ENCODE results near the gene TNXB. TPM values are rescaled to one million over a fixed set of nuclear protein-coding genes. Genes with fewer than 3 reads are reported as not detected.

Gene TNXB
- total and polyA plus RNA-seq, 9 of the 15 experiments (the other 6 are each of a cell fraction or from before 2014, with no cell fraction given), result 0.14 to 28.1 (median 12.4) TPM

DNA sequence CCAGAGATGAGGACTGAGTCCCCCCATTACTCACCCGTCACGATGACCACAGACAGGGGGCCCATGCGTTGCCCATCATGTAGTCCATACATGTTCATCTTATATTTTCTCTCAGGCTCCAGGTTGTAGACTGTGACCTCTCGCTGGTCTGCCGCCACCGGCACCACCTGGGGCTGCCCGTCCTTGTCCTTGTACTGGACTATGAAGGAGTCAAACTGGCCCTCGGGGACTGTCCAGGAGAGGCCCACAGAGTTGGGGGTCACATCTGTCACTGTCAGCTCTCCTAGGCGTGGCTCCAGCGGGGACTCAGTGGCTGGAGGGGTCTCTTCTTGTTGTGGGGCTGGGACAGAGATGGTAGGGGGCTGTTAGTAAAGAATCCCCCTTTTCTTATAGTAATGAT, 35.5 kb downstream of the TNXB start:
- intact Hi-C loops (cut with micrococcal nuclease), result no loop called here
- TF ChIP-seq KAT2B (IDR thresholded peaks at IDR 0.05; ENCODE audit: low read depth, low read length), result no peak
- TF ChIP-seq ZNF239 (CRISPR knock-in tag; IDR thresholded peaks at IDR 0.05), result no peak
- TF ChIP-seq TEAD1 (CRISPR knock-in tag; IDR thresholded peaks at IDR 0.05), result no peak
- TF ChIP-seq SAFB2 (IDR thresholded peaks at IDR 0.05; ENCODE audit: borderline replicate concordance, low read depth, low read length, severe bottlenecking), result no peak
- no peak for TF ChIP-seq KDM4B (IDR thresholded peaks at IDR 0.05; ENCODE audit: borderline replicate concordance in 2 of 2, low read depth in 1 of 2)
- no peak for TF ChIP-seq XRCC5 (IDR thresholded peaks at IDR 0.05; ENCODE audit: low read depth, low read length)
- TF ChIP-seq NRF1 (conservative IDR thresholded peaks at IDR 0.05 in 1 of 2, IDR thresholded peaks at IDR 0.05 in 1 of 2), result no peak
- TF ChIP-seq, protein P1, sequence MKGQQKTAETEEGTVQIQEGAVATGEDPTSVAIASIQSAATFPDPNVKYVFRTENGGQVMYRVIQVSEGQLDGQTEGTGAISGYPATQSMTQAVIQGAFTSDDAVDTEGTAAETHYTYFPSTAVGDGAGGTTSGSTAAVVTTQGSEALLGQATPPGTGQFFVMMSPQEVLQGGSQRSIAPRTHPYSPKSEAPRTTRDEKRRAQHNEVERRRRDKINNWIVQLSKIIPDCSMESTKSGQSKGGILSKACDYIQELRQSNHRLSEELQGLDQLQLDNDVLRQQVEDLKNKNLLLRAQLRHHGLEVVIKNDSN (CRISPR knock-in tag; IDR thresholded peaks at IDR 0.05), result no peak
- no peak for TF ChIP-seq ZNF134 (CRISPR knock-in tag; conservative IDR thresholded peaks at IDR 0.05)
- TF ChIP-seq, protein P2, sequence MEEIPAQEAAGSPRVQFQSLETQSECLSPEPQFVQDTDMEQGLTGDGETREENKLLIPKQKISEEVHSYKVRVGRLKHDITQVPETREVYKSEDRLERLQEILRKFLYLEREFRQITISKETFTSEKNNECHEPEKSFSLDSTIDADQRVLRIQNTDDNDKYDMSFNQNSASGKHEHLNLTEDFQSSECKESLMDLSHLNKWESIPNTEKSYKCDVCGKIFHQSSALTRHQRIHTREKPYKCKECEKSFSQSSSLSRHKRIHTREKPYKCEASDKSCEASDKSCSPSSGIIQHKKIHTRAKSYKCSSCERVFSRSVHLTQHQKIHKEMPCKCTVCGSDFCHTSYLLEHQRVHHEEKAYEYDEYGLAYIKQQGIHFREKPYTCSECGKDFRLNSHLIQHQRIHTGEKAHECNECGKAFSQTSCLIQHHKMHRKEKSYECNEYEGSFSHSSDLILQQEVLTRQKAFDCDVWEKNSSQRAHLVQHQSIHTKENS (CRISPR knock-in tag; IDR thresholded peaks at IDR 0.05), result no peak
- TF ChIP-seq, protein P3, sequence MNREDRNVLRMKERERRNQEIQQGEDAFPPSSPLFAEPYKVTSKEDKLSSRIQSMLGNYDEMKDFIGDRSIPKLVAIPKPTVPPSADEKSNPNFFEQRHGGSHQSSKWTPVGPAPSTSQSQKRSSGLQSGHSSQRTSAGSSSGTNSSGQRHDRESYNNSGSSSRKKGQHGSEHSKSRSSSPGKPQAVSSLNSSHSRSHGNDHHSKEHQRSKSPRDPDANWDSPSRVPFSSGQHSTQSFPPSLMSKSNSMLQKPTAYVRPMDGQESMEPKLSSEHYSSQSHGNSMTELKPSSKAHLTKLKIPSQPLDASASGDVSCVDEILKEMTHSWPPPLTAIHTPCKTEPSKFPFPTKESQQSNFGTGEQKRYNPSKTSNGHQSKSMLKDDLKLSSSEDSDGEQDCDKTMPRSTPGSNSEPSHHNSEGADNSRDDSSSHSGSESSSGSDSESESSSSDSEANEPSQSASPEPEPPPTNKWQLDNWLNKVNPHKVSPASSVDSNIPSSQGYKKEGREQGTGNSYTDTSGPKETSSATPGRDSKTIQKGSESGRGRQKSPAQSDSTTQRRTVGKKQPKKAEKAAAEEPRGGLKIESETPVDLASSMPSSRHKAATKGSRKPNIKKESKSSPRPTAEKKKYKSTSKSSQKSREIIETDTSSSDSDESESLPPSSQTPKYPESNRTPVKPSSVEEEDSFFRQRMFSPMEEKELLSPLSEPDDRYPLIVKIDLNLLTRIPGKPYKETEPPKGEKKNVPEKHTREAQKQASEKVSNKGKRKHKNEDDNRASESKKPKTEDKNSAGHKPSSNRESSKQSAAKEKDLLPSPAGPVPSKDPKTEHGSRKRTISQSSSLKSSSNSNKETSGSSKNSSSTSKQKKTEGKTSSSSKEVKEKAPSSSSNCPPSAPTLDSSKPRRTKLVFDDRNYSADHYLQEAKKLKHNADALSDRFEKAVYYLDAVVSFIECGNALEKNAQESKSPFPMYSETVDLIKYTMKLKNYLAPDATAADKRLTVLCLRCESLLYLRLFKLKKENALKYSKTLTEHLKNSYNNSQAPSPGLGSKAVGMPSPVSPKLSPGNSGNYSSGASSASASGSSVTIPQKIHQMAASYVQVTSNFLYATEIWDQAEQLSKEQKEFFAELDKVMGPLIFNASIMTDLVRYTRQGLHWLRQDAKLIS (CRISPR knock-in tag; IDR thresholded peaks at IDR 0.05), result no peak
- no peak for TF ChIP-seq FOXJ3 (CRISPR knock-in tag; IDR thresholded peaks at IDR 0.05)
- TF ChIP-seq HNRNPLL (IDR thresholded peaks at IDR 0.05; ENCODE audit: low read depth, low read length, poor library complexity, severe bottlenecking), result no peak
- TF ChIP-seq MAZ (CRISPR knock-in tag; conservative IDR thresholded peaks at IDR 0.05 in 1 of 2, IDR thresholded peaks at IDR 0.05 in 1 of 2), result no peak
- no peak for TF ChIP-seq CCAR2 (IDR thresholded peaks at IDR 0.05; ENCODE audit: low read depth, low read length)
- TF ChIP-seq, protein P4, sequence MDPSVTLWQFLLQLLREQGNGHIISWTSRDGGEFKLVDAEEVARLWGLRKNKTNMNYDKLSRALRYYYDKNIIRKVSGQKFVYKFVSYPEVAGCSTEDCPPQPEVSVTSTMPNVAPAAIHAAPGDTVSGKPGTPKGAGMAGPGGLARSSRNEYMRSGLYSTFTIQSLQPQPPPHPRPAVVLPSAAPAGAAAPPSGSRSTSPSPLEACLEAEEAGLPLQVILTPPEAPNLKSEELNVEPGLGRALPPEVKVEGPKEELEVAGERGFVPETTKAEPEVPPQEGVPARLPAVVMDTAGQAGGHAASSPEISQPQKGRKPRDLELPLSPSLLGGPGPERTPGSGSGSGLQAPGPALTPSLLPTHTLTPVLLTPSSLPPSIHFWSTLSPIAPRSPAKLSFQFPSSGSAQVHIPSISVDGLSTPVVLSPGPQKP (CRISPR knock-in tag; IDR thresholded peaks at IDR 0.05), result no peak

More for the DNA sequence above, 35.5 kb downstream of the TNXB start:
- DNase-seq (ENCODE audit: extremely low read depth in 1 of 4, low spot score in 3 of 4) (no peak), FAIRE-seq (no peak), ATAC-seq (no peak)
- no peaks in the 10 kb centered on the region for H4K20me1 ChIP-seq (replicated peaks; ENCODE audit: control insufficient read depth, insufficient read depth, low read length)
- no peaks in the 10 kb centered on the region for H3K9me1 ChIP-seq (ENCODE audit: control insufficient read depth, insufficient read depth, low read length)
- in situ Hi-C loops (cut with MboI), result no loop called here
- ChIA-PET POLR2A (no interaction called here), CTCF (ENCODE audit: low intra/inter-chr PET ratio) (no interaction called here)
- no peaks in the 10 kb centered on the region for H3K36me3 ChIP-seq (ENCODE audit: control insufficient read depth, insufficient read depth, low read length)
- H3K79me2 ChIP-seq (ENCODE audit: control insufficient read depth, insufficient read depth, low read length), result no peaks in the 10 kb centered on the region
- no TSS peak for BruUV-seq (replicated peaks)
- H3K9me3 ChIP-seq (replicated peaks; ENCODE audit: control insufficient read depth, insufficient read depth, low read depth, low read length), result no peaks in the 10 kb centered on the region
- no peak overlapping the region for H3K4me2 ChIP-seq (ENCODE audit: insufficient read depth, low read length)
- 27% methylated on average over 10 of the region's 10 CpGs for WGBS (ENCODE audit: insufficient coverage, low coverage, missing lambda C conversion rate)
- peaks cover 0 to 10% of the 10 kb centered on the region in 2 experiments; a peak in 2 of 5 replicates for H3K4me1 ChIP-seq (replicated peaks in 1 of 2; ENCODE audit: control insufficient read depth in 2 of 2, insufficient read depth in 2 of 2, low read length in 2 of 2)
- no peak overlapping the region for H2AFZ ChIP-seq (ENCODE audit: low read depth, low read length)
- H3K27ac ChIP-seq (ENCODE audit: extremely low read depth, low read depth, low read length), result no peak overlapping the region
- H3K27me3 ChIP-seq (ENCODE audit: control insufficient read depth in 2 of 2, insufficient read depth in 2 of 2, low read length in 2 of 2), result peaks cover 53 to 69% of the 10 kb centered on the region in 2 experiments
- no peak overlapping the region for H3K4me3 ChIP-seq
- no peak overlapping the region for H3K9ac ChIP-seq (ENCODE audit: insufficient read depth in 1 of 2, low read depth in 2 of 2, low read length in 2 of 2)

All from K562 (cell line).